Panc1 (cell line): ENCODE data around the gene ACTN3. TPM values are rescaled to one million over a fixed set of nuclear protein-coding genes. Genes with fewer than 3 reads are reported as not detected.

Experiments used
- ATAC-seq: fragments of 200-7000 bp; cut with Tn5 transposase; 2 replicates; pipeline ENCODE4 v1.9.1; 2020; ENCODE audit warnings: mild to moderate bottlenecking, moderate library complexity
- BruUV-seq: library from RNA; stranded (reverse); fragments of 400-500 nt; replicated peaks from 2 replicates; lab custom pipeline; 2021; lab: Mats Ljungman, UMichigan
- CTCF ChIA-PET: fragments of 300-600 bp; sonication (Branson Sonifier 250); formaldehyde crosslinking; loops from one replicate; lab custom pipeline; 2022; ENCODE audit warnings: antibody characterized with exemption; lab: Charles Lee
- POLR2A ChIA-PET: fragments of 300-600 bp; sonication (Branson Sonifier 250); formaldehyde crosslinking; loops from one replicate; lab custom pipeline; 2022; ENCODE audit warnings: antibody characterized with exemption; lab: Charles Lee
- DNase-seq: peaks from one replicate; pipeline ENCODE4 v3.0.0-alpha.2; 2010; ENCODE audit warnings: low read depth, low spot score
- H3K27ac ChIP-seq: 2 replicates; pipeline ENCODE4 v1.5.1; 2011; ENCODE audit warnings: mild to moderate bottlenecking, low read length, inconsistent platforms
- H3K27me3 ChIP-seq: fragments of 200-500 bp; sonication (Bioruptor generic); 2 replicates; pipeline ENCODE4 v1.6.0; 2014; ENCODE audit warnings: low read length, inconsistent platforms; ENCODE audit not compliant: control insufficient read depth, insufficient read depth
- H3K36me3 ChIP-seq: fragments of 200-500 bp; sonication (Bioruptor generic); 2 replicates; pipeline ENCODE4 v1.5.1; 2014; ENCODE audit warnings: inconsistent platforms, mild to moderate bottlenecking, low read length, moderate library complexity; ENCODE audit not compliant: control insufficient read depth, insufficient read depth
- H3K4me1 ChIP-seq: 2 replicates; pipeline ENCODE4 v1.5.1; 2011; ENCODE audit warnings: inconsistent platforms, mild to moderate bottlenecking, low read length, moderate library complexity; ENCODE audit not compliant: control insufficient read depth, insufficient read depth
- H3K4me3 ChIP-seq, 2 experiments: 2 replicates each; pipeline ENCODE4 v1.5.1; 2011 to 2012; ENCODE audit warnings: low read depth in 2 of 2, low read length in 2 of 2, mild to moderate bottlenecking in 2 of 2, inconsistent platforms in 1 of 2, moderate library complexity in 1 of 2
- H3K9me3 ChIP-seq: fragments of 200-500 bp; sonication (Bioruptor generic); 2 replicates; pipeline ENCODE4 v1.5.1; 2014; ENCODE audit warnings: low read depth, mild to moderate bottlenecking, inconsistent platforms, low read length, moderate library complexity; ENCODE audit not compliant: control insufficient read depth, insufficient read depth
- POLR2AphosphoS5 ChIP-seq: IDR thresholded peaks from 2 replicates; pipeline ENCODE4 v1.6.1; 2012; ENCODE audit warnings: mild to moderate bottlenecking, low read depth, low read length, moderate library complexity
- REST ChIP-seq, 2 experiments: IDR thresholded peaks; 2 replicates each; pipeline ENCODE4 v1.6.1; 2011 to 2012; ENCODE audit warnings: low read depth in 2 of 2, control low read depth in 1 of 2, low read length in 1 of 2, mild to moderate bottlenecking in 1 of 2, moderate library complexity in 1 of 2; ENCODE audit not compliant: insufficient read depth in 1 of 2
- SIN3A ChIP-seq: IDR thresholded peaks from 2 replicates; pipeline ENCODE4 v1.6.1; 2012; ENCODE audit warnings: low read depth, mild to moderate bottlenecking, low read length, moderate library complexity, borderline replicate concordance; ENCODE audit not compliant: insufficient read depth
- TCF7L2 ChIP-seq: IDR thresholded peaks from 2 replicates; pipeline ENCODE4 v1.6.1; 2011; ENCODE audit warnings: mild to moderate bottlenecking, low read depth, low read length, inconsistent platforms
- in situ Hi-C: cut with HindIII; loops from 2 replicates; pipeline ENCODE4 v1.10.0; 2016; ENCODE audit warnings: low sequenced_read_pairs, low pct_unique_long_range_greater_than_20kb
- intact Hi-C: fragments of 100-400 bp; cut with micrococcal nuclease; formaldehyde crosslinking; loops from one replicate; pipeline ENCODE4 v1.10.0; 2022; ENCODE audit not compliant: unreplicated experiment
- total RNA-seq: library from RNA; stranded (reverse); gene quantifications from one replicate; pipeline ENCODE4 v1.2.1, GENCODE V29; 2021; ENCODE audit not compliant: unreplicated experiment
- TF ChIP-seq, protein P1 (sequence below): fragments of 450-650 bp; IDR thresholded peaks from 2 replicates; pipeline ENCODE4 v1.5.1; 2017; ENCODE audit warnings: mild to moderate bottlenecking

ACTN3 gene
- total RNA-seq, 1 experiment from 2014 or later, result 0.13 TPM

DNA sequence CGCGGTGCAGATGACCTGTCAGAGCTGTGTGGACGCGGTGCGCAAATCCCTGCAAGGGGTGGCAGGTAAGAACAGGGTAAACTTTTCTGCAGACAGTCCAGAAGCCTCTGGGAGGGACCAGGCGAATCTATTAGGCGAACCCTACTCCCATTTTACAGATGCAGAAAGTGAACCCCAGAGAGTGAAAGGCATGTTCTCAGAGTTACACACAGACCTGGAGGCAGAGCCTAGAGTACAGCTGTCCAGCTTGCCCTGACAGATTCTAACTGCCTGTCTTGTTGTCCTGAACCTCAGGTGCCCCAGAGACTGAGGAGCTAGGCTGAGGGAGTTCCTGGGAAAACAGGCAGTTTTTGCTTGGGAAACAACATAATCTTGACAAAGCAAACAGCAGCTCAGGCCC, 46.9 kb downstream of the ACTN3 start:
- ATAC-seq (no peak), DNase-seq (no peak)
- BruUV-seq, result no TSS peak
- POLR2A ChIA-PET, result no interaction called here
- in situ Hi-C loops, result no loop called here
- no peak for TF ChIP-seq REST (IDR thresholded peaks at IDR 0.05; ENCODE audit: insufficient read depth in 1 of 2, low read depth in 2 of 2, low read length in 1 of 2)
- Histone ChIP-seq H3K27ac (peak overlapping the region; percentile 96), H3K4me1 (peaks cover 8% of the 10 kb centered on the region), H3K27me3 (no peaks in the 10 kb centered on the region), H3K9me3 (no peaks in the 10 kb centered on the region; the same call in 1 of the 2 replicates), H3K4me3 (peak overlapping the region; percentile 88 to 95), H3K36me3 (no peaks in the 10 kb centered on the region)
- CTCF ChIA-PET, result interaction anchor here (0.7 kb wide), 1 partner anchor 241 kb away, joined by 3 read pairs; no protein-coding TSS in a partner anchor
- intact Hi-C loops, result no loop called here

DNA sequence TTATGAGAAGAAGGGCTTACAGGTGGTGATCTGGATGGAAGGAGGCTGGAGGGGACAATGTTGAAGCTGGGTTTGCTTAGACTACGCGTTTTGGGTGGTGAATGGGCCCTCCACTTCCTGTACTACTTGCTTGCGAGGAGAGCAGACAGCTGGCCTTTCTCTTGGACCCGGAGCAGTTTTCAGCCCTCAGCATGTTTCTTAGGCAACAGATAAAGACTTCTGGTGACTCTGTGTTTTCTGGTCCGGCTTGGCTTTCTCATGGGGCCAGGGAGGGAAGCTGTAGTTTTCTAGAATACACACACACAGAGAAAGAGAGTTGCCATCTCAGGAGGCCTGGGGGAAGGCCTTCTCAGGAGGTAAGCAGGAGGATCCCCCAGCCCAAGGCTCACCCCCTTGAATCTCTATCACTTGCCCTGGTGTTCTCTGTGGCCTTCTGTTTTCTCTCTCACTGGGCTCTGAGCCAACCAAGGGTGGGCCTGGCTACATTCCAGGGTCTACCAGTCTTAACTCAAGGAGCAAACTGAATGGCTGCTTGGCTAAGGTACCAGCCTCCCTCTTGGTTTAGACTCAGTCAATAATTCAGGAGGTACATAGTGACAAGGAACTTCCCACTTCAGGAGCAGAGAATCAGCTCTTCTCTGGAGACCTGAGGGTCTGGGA, 48.7 kb downstream of the ACTN3 start:
- TF ChIP-seq TCF7L2, result no peak
- no peak for TF ChIP-seq SIN3A
- TF ChIP-seq REST (IDR thresholded peaks at IDR 0.05; ENCODE audit: insufficient read depth in 1 of 2, low read depth in 2 of 2, low read length in 1 of 2), result no peak
- no peak for TF ChIP-seq POLR2AphosphoS5
- TF ChIP-seq, protein P1, sequence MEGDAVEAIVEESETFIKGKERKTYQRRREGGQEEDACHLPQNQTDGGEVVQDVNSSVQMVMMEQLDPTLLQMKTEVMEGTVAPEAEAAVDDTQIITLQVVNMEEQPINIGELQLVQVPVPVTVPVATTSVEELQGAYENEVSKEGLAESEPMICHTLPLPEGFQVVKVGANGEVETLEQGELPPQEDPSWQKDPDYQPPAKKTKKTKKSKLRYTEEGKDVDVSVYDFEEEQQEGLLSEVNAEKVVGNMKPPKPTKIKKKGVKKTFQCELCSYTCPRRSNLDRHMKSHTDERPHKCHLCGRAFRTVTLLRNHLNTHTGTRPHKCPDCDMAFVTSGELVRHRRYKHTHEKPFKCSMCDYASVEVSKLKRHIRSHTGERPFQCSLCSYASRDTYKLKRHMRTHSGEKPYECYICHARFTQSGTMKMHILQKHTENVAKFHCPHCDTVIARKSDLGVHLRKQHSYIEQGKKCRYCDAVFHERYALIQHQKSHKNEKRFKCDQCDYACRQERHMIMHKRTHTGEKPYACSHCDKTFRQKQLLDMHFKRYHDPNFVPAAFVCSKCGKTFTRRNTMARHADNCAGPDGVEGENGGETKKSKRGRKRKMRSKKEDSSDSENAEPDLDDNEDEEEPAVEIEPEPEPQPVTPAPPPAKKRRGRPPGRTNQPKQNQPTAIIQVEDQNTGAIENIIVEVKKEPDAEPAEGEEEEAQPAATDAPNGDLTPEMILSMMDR, result no peak
- Histone ChIP-seq H3K27me3 (no peaks in the 10 kb centered on the region), H3K4me3 (no peak overlapping the region), H3K4me1 (peaks cover 8% of the 10 kb centered on the region), H3K27ac (no peak overlapping the region), H3K36me3 (no peaks in the 10 kb centered on the region; the same call in 1 of the 2 replicates), H3K9me3 (no peaks in the 10 kb centered on the region; the same call in 1 of the 2 replicates)
- POLR2A ChIA-PET, result interaction anchor here (1.2 kb wide), 1 partner anchor 26 kb away, joined by 5 read pairs; no protein-coding TSS in a partner anchor
- DNase-seq, result no peak
- no TSS peak for BruUV-seq
- CTCF ChIA-PET, result no interaction called here
- in situ Hi-C loops (no loop called here), intact Hi-C loops (no loop called here)
- no peak for ATAC-seq
